Kidney glomerular epithelial cell (primary cell): ENCODE measurements around the gene EIF6.
"Not testable (repeated sequence)": the region's sequence is repeated elsewhere in the genome, so short reads cannot be mapped to it uniquely, and the experiment has no call there.

Source experiments
- DNase-seq: peaks from one replicate; lab custom pipeline; 2025; lab: John Stamatoyannopoulos, UW

EIF6 gene

DNA sequence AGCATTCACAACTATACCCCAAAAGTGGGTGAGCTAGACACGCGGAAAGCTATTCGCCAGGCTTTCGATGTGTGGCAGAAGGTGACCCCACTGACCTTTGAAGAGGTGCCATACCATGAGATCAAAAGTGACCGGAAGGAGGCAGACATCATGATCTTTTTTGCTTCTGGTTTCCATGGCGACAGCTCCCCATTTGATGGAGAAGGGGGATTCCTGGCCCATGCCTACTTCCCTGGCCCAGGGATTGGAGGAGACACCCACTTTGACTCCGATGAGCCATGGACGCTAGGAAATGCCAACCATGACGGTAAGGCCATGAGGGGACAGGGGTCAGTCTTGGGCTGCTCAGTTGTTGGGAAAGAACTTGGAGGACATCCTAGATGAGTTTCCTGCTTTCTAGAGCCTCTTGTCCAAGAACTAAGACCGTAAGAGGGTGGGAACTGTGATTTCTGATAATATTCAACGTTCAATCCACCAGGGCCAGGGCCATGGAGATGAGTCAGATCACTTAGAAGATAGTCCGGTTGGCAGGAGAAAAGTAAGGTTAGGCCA lies 30.0 kb downstream of the EIF6 start:
- no peak for DNase-seq

DNA sequence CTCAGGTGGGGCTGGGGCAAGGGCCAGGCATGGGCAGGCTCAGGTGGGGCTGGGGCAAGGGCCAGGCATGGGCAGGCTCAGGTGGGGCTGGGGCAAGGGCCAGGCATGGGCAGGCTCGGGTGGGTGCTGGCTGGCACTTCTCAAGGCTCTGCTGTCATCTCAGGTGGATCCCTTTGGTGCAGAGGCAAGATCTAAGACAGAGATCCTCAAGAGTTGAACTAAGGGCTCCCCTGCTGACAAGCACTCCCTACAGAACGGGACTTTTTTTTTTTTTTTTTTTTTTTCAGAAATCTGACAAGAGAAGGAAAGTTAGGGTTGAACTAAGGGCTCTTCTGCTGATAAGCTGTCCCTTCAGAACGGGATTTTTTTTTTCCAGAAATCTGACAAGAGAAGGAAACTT lies 31.6 kb downstream of the EIF6 start:
- DNase-seq, result no peak

- not testable (repeated sequence) for DNase-seq
Measured at GRCh38 chr20:35252598-35252997, 32.0 kb downstream of the EIF6 start.

DNA sequence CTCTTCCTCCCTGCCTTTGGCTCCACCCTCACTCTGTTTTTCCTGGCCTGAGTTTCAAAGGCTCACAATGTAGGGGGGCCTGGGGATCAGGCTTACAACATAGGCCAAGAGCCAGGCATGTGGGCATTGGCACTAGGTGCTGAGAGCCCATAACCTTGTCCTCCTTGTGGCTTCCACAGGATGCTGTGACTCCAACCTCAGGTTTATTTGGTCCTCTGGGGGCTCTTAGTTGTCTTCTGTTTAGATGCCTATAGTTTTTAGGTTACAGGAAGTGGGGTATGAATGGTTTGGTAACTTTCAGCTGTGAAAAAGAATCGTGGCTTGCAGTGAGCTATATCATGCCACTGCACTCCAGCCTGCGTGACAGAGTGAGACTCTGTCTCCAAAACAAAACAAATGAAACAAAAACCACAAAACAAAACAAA lies 32.5 kb downstream of the EIF6 start:
- DNase-seq, result no peak

DNA sequence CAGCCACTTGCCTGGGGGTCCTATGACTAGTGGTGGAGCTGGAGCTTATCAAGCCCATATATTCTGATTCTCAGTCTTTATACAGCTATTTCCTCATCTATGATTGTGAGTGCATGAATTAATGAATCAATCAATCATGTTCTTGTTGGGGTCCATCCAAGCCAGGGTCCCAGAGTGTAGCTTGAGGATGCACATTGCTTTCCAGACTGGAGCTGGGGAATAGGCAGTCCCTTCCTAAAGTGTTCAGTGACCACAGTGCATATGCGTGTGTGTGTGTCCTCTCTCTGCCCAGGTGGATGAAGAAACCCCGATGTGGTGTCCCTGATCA lies 33.0 kb downstream of the EIF6 start:
- no peak for DNase-seq

- no peak for DNase-seq
Measured at GRCh38 chr20:35248641-35249475, 35.7 kb downstream of the EIF6 start.

DNA sequence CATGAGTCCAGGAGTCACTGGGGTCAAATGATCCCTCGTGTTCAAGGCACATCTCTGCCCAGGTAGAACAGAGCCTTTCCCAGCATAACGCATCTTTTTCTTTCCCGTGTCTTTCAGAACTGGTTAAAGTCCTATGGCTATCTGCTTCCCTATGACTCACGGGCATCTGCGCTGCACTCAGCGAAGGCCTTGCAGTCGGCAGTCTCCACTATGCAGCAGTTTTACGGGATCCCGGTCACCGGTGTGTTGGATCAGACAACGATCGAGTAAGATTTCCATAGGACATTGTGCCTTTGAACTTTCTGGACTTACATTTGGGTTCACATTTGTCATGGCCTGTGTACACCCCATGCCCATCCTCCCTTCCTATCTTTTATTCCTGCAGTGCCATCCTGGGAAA lies 37.8 kb downstream of the EIF6 start:
- no peak for DNase-seq

DNA sequence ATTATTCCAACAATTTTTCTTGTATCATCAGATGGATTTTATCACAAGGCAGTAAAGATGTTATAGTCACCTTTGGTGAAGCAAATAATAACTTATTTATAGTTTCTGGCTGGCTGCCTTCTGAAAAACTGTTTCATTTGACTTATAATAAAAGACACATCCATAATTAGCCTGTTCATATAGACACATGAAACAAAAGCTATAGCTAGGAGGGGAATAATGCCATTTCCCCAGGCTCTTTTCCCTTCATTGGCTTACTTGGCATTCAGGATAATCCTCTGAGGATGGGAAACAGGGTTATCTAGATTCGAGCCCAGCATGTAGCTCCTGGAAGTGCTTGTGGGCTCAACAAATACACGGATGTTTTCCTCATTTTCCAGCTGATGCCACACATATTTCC lies 40.6 kb downstream of the EIF6 start:
- DNase-seq, result no peak

- DNase-seq, result no peak
Measured at GRCh38 chr20:35243317-35243716, 41.3 kb downstream of the EIF6 start.

- DNase-seq, result peak; percentile 90
Measured at GRCh38 chr20:35240811-35241293, 43.7 kb downstream of the EIF6 start.

DNA sequence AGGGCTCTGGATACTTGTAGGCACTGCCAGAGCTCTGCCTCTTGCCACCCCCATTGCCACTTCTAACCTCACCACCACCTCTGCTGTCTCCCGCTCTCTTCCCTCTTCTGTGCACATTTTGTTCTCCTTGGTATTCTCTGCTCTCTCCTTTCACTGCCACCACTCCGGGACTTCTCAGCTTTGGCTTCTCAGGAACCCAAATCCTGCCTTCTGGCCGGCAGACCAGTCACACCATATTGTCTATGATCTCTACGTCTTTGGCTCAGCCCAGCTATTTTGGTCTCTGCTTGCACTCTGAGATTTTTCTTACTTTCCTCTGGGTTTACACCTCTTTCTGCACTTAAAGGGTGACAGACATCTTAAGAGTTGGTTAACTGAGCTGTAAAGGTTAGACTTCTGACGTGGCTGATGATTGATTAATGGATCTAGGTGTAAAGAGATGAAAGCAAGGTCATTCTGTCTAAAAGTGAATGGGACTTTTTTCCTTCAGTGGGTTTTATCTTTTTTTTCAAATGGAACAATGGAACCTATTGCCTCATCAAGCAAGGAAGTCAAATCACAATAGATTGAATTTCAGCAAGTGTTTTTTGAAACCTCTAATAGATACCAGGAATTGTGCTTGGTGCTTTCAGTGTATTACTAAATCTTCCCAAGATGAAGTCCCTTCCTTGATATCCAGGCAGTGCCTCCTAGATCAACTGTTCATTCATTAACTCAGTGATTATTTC lies 44.3 kb downstream of the EIF6 start:
- peak; percentile 90 for DNase-seq

DNA sequence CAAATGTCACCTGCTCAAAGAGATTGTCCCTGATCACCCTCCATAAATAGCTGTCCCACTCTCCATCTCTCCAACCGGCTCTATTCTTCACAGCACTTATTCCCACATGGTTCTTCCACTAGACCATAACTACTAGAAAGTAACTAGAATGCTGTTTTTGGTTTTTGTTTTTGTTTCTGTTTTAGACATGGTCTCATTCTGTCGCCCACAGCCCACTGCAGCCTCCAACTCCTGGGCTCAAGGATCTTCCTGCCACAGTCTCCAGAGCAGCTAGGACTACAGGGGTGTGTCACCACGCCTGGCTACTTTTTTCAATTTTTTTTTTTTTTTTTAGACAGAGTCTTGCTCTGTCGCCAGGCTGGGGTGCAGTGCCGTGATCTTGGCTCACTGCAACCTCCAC lies 45.8 kb downstream of the EIF6 start:
- no peak for DNase-seq

DNA sequence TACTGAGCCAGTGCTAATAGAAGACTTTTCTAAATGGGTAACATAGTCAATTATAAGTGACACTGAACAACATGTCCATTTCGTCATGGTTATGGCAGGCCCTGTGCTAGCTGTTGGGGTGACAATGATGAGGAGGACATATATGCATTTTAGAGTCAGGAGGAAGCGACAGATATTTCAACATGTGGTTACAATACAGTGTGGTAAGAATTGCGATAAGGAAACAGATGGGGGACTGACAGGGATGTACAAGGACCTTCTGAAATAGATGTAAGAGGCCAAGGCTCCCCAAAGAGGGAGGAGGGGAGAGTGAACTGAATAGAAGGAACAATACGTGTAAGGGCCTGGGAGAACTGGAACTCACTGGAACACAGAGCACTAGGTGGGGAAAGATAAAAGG lies 46.4 kb downstream of the EIF6 start:
- no peak for DNase-seq

- DNase-seq, result no peak
Measured at GRCh38 chr20:35237486-35237885, 47.1 kb downstream of the EIF6 start.

DNA sequence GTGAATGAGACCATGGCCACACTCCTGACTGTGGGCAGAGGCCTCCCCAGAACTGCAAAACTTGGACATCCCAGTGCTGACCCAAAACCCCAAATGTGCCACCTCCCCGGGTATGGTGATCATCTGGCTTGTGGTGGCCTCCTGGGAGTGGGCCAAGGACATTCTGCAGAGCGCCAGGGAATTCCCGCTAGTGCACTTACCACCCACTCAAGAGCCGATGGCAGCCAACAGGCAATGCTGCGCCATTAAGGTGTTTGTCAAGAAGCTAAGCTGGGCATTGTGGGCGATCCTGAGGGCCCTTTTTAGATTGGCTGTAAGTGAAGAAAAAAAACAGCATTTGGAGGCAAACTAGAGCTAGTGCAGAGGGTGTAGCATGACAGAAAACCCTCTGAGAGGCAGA lies 48.7 kb downstream of the EIF6 start:
- DNase-seq, result no peak

GRCh38 chr20:35232575-35232974 lies 52.0 kb downstream of the EIF6 start:
- DNase-seq, result peak; percentile 23
